Fibroblast of lung (primary cell): ENCODE data around the gene NKAIN1.

Experiments used
- EZH2 ChIP-seq: IDR thresholded peaks from 2 replicates; pipeline ENCODE4 v1.5.1; 2012; ENCODE audit warnings: low read length, control low read depth, mild to moderate bottlenecking; ENCODE audit errors: missing control alignments
- TF ChIP-seq, protein P1 (sequence below), 2 donors: IDR thresholded peaks in 1 of 2; conservative IDR thresholded peaks in 1 of 2; 1 replicate in 1 of 2; 2 replicates in 1 of 2; pipeline ENCODE4 v1.5.1; 2011 to 2012; ENCODE audit warnings: low read length in 2 of 2, control low read depth in 1 of 2, inconsistent platforms in 1 of 2, low read depth in 1 of 2, mild to moderate bottlenecking in 1 of 2

- no peak for TF ChIP-seq EZH2
- TF ChIP-seq, protein P1, sequence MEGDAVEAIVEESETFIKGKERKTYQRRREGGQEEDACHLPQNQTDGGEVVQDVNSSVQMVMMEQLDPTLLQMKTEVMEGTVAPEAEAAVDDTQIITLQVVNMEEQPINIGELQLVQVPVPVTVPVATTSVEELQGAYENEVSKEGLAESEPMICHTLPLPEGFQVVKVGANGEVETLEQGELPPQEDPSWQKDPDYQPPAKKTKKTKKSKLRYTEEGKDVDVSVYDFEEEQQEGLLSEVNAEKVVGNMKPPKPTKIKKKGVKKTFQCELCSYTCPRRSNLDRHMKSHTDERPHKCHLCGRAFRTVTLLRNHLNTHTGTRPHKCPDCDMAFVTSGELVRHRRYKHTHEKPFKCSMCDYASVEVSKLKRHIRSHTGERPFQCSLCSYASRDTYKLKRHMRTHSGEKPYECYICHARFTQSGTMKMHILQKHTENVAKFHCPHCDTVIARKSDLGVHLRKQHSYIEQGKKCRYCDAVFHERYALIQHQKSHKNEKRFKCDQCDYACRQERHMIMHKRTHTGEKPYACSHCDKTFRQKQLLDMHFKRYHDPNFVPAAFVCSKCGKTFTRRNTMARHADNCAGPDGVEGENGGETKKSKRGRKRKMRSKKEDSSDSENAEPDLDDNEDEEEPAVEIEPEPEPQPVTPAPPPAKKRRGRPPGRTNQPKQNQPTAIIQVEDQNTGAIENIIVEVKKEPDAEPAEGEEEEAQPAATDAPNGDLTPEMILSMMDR (conservative IDR thresholded peaks at IDR 0.05 in 1 of 2, IDR thresholded peaks at IDR 0.05 in 1 of 2; ENCODE audit: low read depth in 1 of 2, low read length in 2 of 2): no peak
Measured at GRCh38 chr1:31227891-31228568, 11.7 kb downstream of the NKAIN1 start.
